Measurements from ENCODE around the gene LHFPL3. TPM values are rescaled to one million over a fixed set of nuclear protein-coding genes. Genes with fewer than 3 reads are reported as not detected.

The LHFPL3 gene
- total and polyA plus RNA-seq, 2 experiments from 2014 or later = 0.24 TPM; not detected in 1

DNA sequence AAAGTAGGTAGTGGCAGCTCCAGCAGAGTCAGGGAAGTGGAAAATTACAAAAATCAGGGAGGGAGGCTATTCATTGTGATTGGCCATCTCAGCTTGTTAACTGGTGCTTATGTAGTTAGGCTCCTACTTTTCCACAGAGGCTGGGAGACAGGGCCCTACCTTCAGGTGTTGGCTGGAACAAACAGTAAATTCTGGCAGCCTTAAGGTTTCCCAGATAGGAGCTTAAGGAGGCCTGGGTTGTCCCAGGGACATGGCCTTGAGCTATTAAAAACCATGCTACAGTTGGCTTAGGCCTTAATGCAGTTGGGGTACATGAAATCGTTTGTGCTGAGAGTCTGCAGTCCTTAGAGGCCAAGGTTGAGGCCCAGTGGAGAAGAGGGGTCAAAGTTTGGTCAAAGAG is 324.5 kb downstream of the LHFPL3 start:
- H3K9me2 ChIP-seq (ENCODE audit: insufficient read depth) = no peaks in the 10 kb centered on the region
- ATAC-seq (no peak), DNase-seq (ENCODE audit: low spot score) (no peak)
- TF ChIP-seq ZNF114 (CRISPR knock-in tag; IDR thresholded peaks at IDR 0.05) (no peak), ZNF462 (CRISPR knock-in tag; IDR thresholded peaks at IDR 0.05) (no peak), ETS1 (IDR thresholded peaks at IDR 0.05) (no peak), CREB1 (CRISPR knock-in tag; IDR thresholded peaks at IDR 0.05; ENCODE audit: low read depth) (no peak), NANOG (IDR thresholded peaks at IDR 0.05; ENCODE audit: borderline replicate concordance) (no peak), POLR2AphosphoS5 (IDR thresholded peaks at IDR 0.05; ENCODE audit: low read depth) (no peak)
- TF ChIP-seq, protein P1, sequence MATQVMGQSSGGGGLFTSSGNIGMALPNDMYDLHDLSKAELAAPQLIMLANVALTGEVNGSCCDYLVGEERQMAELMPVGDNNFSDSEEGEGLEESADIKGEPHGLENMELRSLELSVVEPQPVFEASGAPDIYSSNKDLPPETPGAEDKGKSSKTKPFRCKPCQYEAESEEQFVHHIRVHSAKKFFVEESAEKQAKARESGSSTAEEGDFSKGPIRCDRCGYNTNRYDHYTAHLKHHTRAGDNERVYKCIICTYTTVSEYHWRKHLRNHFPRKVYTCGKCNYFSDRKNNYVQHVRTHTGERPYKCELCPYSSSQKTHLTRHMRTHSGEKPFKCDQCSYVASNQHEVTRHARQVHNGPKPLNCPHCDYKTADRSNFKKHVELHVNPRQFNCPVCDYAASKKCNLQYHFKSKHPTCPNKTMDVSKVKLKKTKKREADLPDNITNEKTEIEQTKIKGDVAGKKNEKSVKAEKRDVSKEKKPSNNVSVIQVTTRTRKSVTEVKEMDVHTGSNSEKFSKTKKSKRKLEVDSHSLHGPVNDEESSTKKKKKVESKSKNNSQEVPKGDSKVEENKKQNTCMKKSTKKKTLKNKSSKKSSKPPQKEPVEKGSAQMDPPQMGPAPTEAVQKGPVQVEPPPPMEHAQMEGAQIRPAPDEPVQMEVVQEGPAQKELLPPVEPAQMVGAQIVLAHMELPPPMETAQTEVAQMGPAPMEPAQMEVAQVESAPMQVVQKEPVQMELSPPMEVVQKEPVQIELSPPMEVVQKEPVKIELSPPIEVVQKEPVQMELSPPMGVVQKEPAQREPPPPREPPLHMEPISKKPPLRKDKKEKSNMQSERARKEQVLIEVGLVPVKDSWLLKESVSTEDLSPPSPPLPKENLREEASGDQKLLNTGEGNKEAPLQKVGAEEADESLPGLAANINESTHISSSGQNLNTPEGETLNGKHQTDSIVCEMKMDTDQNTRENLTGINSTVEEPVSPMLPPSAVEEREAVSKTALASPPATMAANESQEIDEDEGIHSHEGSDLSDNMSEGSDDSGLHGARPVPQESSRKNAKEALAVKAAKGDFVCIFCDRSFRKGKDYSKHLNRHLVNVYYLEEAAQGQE (IDR thresholded peaks at IDR 0.05; ENCODE audit: unreplicated experiment) = no peak
- no peak overlapping the region for H3K4me3 ChIP-seq
- Mint-ChIP-seq H3K27me3 (ENCODE audit: insufficient read depth, low read depth, poor library complexity) (no peaks in the 10 kb centered on the region), H3K4me3 (no peak overlapping the region), H3K9me3 (no peaks in the 10 kb centered on the region), H3K36me3 (ENCODE audit: low read depth) (no peaks in the 10 kb centered on the region), H3K4me1 (peaks cover 4% of the 10 kb centered on the region), H3K27ac (no peak overlapping the region)
- no peaks in the 10 kb centered on the region for H3K36me3 ChIP-seq (ENCODE audit: insufficient read depth)
- H3K27ac ChIP-seq (ENCODE audit: low read depth) = no peak overlapping the region
- no peak overlapping the region for H2AFZ ChIP-seq
- H3F3A ChIP-seq (replicated peaks; ENCODE audit: low read depth) = no peaks in the 10 kb centered on the region
- no peaks in the 10 kb centered on the region for H4K20me1 ChIP-seq (replicated peaks; ENCODE audit: insufficient read depth)
- no peak overlapping the region for H3K4me2 ChIP-seq
- no peaks in the 10 kb centered on the region for H3K4me1 ChIP-seq (ENCODE audit: insufficient read depth)
- H3K79me2 ChIP-seq (replicated peaks; ENCODE audit: insufficient read depth) = no peaks in the 10 kb centered on the region
- no peaks in the 10 kb centered on the region for H3K27me3 ChIP-seq (ENCODE audit: insufficient read depth)
